Lower leg skin (tissue), 4 donors: ENCODE results near the gene NAV1. TPM values are rescaled to one million over a fixed set of nuclear protein-coding genes. Genes with fewer than 3 reads are reported as not detected.

Source experiments
- DNase-seq, 2 donors: peaks; one replicate each; pipeline ENCODE4 v3.0.0-alpha.2; 2019; ENCODE audit warnings: low spot score in 2 of 2
- H3K4me3 ChIP-seq: fragments of 200-600 bp; sonication (generic); 2 replicates; pipeline ENCODE4 v1.5.1; 2017; ENCODE audit warnings: mild to moderate bottlenecking, low read depth; ENCODE audit not compliant: poor library complexity, severe bottlenecking
- POLR2A ChIP-seq, 2 donors: fragments of 450-650 bp; IDR thresholded peaks; one replicate each; pipeline ENCODE4 v1.6.1; 2016 to 2017; ENCODE audit warnings: antibody characterized with exemption in 2 of 2, mild to moderate bottlenecking in 1 of 2, moderate library complexity in 1 of 2
- WGBS, 2 donors: methylation state at CpG; one replicate each; pipeline ENCODE4 v1.1.5; 2018; 5-methylcytosine and 5-hydroxymethylcytosine counted together
- intact Hi-C: fragments of 100-400 bp; cut with DNase I; formaldehyde crosslinking; loops from one replicate; pipeline ENCODE4 v1.15.0; 2023; ENCODE audit warnings: low total_unique reads
- total RNA-seq, 4 donors: library from RNA; depleted of rRNA; stranded (reverse); fragments of >200 nt; gene quantifications; one replicate each; pipeline ENCODE4 v1.1.0, GENCODE V29; 2016
- TF ChIP-seq, protein P1 (sequence below), 3 donors: fragments of 450-650 bp; IDR thresholded peaks; one replicate each; pipeline ENCODE4 v1.5.1; 2016; ENCODE audit warnings: antibody characterized with exemption in 3 of 3, mild to moderate bottlenecking in 3 of 3, moderate library complexity in 2 of 3

The NAV1 gene
- total RNA-seq, 4 donors from 2014 or later = 12.1 to 34.2 (median 19.2) TPM

DNA sequence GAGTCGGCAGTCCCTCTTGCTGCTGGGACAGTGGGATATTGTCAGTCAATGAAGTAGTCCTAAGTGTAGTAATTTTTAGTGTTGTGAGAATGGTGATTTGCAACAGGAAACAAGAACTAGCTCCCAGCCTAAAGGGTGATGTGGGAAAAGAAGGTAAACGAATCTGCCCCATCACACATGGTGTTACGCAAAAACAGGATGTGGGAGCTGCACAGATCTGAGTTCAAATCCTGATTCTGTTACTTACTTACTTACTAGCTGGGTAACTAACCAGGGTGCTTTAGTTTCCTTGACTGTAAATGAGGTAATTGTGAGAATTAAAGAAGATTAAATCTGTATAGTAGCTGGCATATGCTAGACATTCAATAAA is 22.3 kb downstream of the NAV1 start:
- TF ChIP-seq, protein P1, sequence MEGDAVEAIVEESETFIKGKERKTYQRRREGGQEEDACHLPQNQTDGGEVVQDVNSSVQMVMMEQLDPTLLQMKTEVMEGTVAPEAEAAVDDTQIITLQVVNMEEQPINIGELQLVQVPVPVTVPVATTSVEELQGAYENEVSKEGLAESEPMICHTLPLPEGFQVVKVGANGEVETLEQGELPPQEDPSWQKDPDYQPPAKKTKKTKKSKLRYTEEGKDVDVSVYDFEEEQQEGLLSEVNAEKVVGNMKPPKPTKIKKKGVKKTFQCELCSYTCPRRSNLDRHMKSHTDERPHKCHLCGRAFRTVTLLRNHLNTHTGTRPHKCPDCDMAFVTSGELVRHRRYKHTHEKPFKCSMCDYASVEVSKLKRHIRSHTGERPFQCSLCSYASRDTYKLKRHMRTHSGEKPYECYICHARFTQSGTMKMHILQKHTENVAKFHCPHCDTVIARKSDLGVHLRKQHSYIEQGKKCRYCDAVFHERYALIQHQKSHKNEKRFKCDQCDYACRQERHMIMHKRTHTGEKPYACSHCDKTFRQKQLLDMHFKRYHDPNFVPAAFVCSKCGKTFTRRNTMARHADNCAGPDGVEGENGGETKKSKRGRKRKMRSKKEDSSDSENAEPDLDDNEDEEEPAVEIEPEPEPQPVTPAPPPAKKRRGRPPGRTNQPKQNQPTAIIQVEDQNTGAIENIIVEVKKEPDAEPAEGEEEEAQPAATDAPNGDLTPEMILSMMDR (IDR thresholded peaks at IDR 0.05) = no peak
- no peak for TF ChIP-seq POLR2A (IDR thresholded peaks at IDR 0.05)
- no peak for DNase-seq
- no peak overlapping the region for H3K4me3 ChIP-seq
- intact Hi-C loops = loop anchor here (2.0 kb wide), 1 partner anchor 144 kb away; no protein-coding TSS in a partner anchor
- WGBS, 2 donors = 89 to 91% methylated on average over 3 of the region's 3 CpGs

DNA sequence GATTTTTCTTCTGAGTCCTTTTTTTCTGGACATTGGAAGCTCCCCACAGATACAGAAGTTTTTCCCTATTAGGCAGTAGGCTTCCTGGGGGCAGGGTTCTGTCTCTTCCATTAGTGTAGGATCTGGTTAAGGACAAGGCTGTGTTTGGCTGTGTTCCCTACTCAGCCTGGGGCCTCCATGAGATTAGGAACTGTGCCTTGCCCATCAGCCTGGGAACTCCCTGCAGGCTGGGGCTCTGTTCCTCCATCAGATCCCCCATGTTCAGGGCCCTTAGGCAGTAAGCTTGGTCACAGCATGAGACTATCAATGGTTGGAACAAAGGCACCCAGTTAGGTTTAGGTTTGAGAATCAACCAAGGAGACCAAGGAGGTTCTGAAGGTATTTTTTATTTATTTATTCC is 22.7 kb downstream of the NAV1 start:
- intact Hi-C loops = loop anchor here (2.0 kb wide), 1 partner anchor 143 kb away; no protein-coding TSS in a partner anchor
- no peak overlapping the region for H3K4me3 ChIP-seq
- peak in 1 of 2 donors; percentile 75 for DNase-seq
- no peak for TF ChIP-seq POLR2A (IDR thresholded peaks at IDR 0.05)
- TF ChIP-seq, protein P1 (IDR thresholded peaks at IDR 0.05) = no peak

DNA sequence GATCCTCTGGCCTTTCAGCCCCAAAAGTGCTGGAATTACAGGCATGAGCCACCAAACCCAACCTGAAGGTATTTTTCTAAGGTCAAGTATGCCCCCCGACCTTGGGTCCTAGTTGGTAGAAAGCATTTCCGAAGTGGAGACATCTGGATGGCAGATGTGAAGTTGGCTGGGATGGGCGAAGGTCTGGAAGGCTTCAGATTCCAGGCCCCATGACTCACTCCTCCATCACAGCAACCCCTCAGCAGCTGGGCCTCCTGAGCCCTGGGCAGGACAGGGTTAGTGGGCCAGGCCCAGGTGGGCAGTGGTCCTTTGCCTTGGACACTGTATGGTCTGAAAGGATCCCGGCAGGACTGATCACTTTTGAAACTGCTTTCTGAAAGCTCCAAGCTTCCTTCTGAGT is 23.3 kb downstream of the NAV1 start:
- H3K4me3 ChIP-seq = no peak overlapping the region
- WGBS, 2 donors = 55 to 61% methylated on average over 4 of the region's 4 CpGs
- DNase-seq = peak in 1 of 2 donors; percentile 90
- intact Hi-C loops = no loop called here
- TF ChIP-seq, protein P1 (IDR thresholded peaks at IDR 0.05) = no peak
- no peak for TF ChIP-seq POLR2A (IDR thresholded peaks at IDR 0.05)

DNA sequence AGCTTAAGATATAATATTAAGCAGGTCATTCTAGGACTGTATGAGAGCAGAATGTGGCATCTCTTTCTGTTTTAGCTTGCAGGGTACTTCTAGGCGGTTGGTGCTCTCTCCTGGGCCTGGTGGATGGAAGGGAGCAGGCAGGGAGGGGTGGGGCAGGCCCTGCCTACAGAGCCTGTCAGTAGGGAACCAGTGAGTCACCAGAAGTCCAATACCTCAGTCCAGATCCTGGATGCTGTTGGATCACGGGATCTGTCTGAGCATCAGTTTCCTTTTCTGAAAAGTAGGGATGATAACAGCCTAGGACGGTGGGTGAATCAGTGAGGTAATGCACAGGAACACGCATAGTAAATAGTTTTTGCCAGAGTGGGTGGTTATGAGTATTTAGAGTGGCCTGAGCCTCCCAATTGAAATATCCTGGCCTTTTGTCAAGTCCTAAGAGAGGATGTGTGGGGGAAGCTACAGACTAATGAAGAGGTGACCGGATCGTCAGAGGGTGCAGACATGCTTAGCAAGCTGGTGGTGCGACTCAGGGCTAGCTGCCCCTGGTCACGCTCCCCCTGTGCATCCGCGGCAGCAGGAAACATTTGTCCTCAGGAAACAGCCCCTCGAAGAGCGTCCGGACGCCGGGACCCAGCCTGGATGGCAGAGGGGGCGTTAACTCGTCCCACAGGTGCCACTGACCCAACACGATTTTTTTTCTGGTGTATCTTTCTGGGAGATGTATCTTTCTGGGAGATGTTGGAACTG is 23.9 kb downstream of the NAV1 start:
- no peak overlapping the region for H3K4me3 ChIP-seq
- TF ChIP-seq, protein P1 (IDR thresholded peaks at IDR 0.05) = no peak
- TF ChIP-seq POLR2A (IDR thresholded peaks at IDR 0.05) = no peak
- DNase-seq = peak in 1 of 2 donors; percentile 86
- WGBS, 2 donors = 78 to 81% methylated on average over 18 of the region's 18 CpGs
- intact Hi-C loops = no loop called here

DNA sequence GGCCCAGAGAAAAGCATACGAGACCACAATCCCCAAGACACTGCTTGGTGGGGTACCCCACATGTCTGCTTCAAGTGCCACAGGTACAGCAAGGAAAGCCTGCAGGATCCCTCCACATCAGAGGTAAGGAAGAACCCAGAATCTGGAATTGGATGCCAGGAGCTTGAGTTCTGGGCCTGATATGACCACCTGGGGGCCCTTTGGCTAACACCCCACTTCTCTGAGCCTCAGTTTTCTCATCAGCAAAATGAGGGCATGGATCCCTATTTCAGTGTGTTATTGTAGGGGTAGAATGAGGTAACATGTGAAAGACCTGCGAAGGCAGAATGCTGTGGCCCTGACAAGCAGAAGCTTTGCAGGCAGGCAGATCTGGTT is 24.5 kb downstream of the NAV1 start:
- DNase-seq = peak in 1 of 2 donors; percentile 57
- TF ChIP-seq, protein P1 (IDR thresholded peaks at IDR 0.05) = no peak
- TF ChIP-seq POLR2A (IDR thresholded peaks at IDR 0.05) = no peak
- WGBS, 2 donors = 67 to 84% methylated on average over 2 of the region's 2 CpGs
- intact Hi-C loops = no loop called here
- no peak overlapping the region for H3K4me3 ChIP-seq

DNA sequence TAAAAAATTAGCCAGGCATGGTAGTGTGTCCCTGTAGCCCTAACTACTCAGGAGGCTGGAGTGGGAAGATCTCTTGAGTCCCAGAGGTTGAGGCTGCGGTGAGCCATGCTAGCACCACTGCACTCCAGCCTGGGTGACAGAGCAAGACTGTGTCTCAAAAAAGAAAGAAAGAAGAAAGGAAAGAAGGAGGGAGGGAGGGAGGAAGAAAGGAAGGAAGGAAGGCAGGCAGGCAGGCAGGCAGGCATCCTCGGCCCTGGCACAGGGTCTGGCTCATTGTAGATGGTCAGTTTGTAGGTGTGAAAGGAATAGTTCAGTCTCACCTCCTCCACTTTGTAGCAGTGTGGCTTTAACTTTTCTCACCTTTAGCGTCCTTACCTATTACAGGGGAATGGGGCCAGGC is 25.0 kb downstream of the NAV1 start:
- intact Hi-C loops = no loop called here
- TF ChIP-seq, protein P1 (IDR thresholded peaks at IDR 0.05) = no peak
- no peak for TF ChIP-seq POLR2A (IDR thresholded peaks at IDR 0.05)
- WGBS, 2 donors = 90 to 92% methylated on average over 3 of the region's 3 CpGs
- DNase-seq = peak in 1 of 2 donors; percentile 60
- no peak overlapping the region for H3K4me3 ChIP-seq
